SK-N-SH (cell line): ENCODE measurements around the gene TYMS. TPM values are rescaled to one million over a fixed set of nuclear protein-coding genes. Genes with fewer than 3 reads are reported as not detected.

Experiments used
- CTCF ChIA-PET: fragments of 300-600, 350-600 bp; formaldehyde crosslinking; extraction: SDS; loops from one replicate; lab custom pipeline; 2021; lab: Yijun Ruan, JAX
- POLR2A ChIA-PET: fragments of 350-600 bp; sonication (Branson Sonifier 250); formaldehyde crosslinking; extraction: SDS; loops from one replicate; lab custom pipeline; 2020; ENCODE audit warnings: antibody characterized with exemption, inconsistent platforms; lab: Yijun Ruan, JAX
- DNase-seq: peaks from one replicate; pipeline ENCODE4 v3.0.0; 2012
- H2AFZ ChIP-seq: fragments of 200-600 bp; sonication (generic); 2 replicates; pipeline ENCODE4 v1.8.1; 2016; ENCODE audit warnings: antibody characterized with exemption, mild to moderate bottlenecking, low read depth
- H3F3A ChIP-seq: fragments of 200-600 bp; sonication (generic); replicated peaks from 2 replicates; pipeline ENCODE3; 2016; ENCODE audit warnings: antibody characterized with exemption, mild to moderate bottlenecking; ENCODE audit not compliant: insufficient read depth
- H3K27ac ChIP-seq, 2 experiments: fragments of 200-500 bp in 1 of 2; fragments of 200-600 bp in 1 of 2; sonication (Bioruptor generic) in 1 of 2; sonication (generic), shearing (Covaris generic) in 1 of 2; 2 replicates each; pipeline versions ENCODE4 v1.5.1 to v1.6.1; 2014 to 2016; ENCODE audit warnings: low read depth in 2 of 2, inconsistent platforms in 1 of 2, low read length in 1 of 2, mild to moderate bottlenecking in 1 of 2, mixed read lengths in 1 of 2
- H3K27me3 ChIP-seq: fragments of 200-600 bp; sonication (generic), shearing (Covaris generic); 2 replicates; pipeline ENCODE4 v1.6.1; 2016; ENCODE audit warnings: mixed run types; ENCODE audit not compliant: insufficient read depth
- H3K36me3 ChIP-seq, 2 experiments: fragments of 200-500 bp in 1 of 2; fragments of 200-600 bp in 1 of 2; sonication (Bioruptor generic) in 1 of 2; sonication (generic) in 1 of 2; replicated peaks in 1 of 2; 2 replicates each; pipeline versions ENCODE3 to v1.5.1; 2014 to 2016; ENCODE audit warnings: low read length in 1 of 2, mild to moderate bottlenecking in 1 of 2; ENCODE audit not compliant: insufficient read depth in 2 of 2, control insufficient read depth in 1 of 2
- H3K4me1 ChIP-seq, 2 experiments: fragments of 200-500 bp in 1 of 2; fragments of 200-600 bp in 1 of 2; sonication (Bioruptor generic) in 1 of 2; sonication (generic), shearing (Covaris generic) in 1 of 2; 2 replicates each; pipeline versions ENCODE4 v1.5.1 to v1.6.1; 2014 to 2016; ENCODE audit warnings: low read depth in 1 of 2, low read length in 1 of 2, mixed run types in 1 of 2; ENCODE audit not compliant: insufficient read depth in 2 of 2, control insufficient read depth in 1 of 2
- H3K4me2 ChIP-seq: fragments of 200-600 bp; sonication (generic), shearing (Covaris generic); 2 replicates; pipeline ENCODE4 v1.6.1; 2017; ENCODE audit warnings: mixed run types
- H3K4me3 ChIP-seq, 2 experiments: fragments of 200-500 bp in 1 of 2; fragments of 200-600 bp in 1 of 2; sonication (Bioruptor generic) in 1 of 2; sonication (generic), shearing (Covaris generic) in 1 of 2; 2 replicates each; pipeline versions ENCODE4 v1.5.1 to v1.8.1; 2014 to 2016; ENCODE audit warnings: low read depth in 2 of 2, inconsistent platforms in 1 of 2, low read length in 1 of 2, mild to moderate bottlenecking in 1 of 2, mixed read lengths in 1 of 2, moderate library complexity in 1 of 2
- H3K79me2 ChIP-seq: fragments of 200-600 bp; sonication (generic); 2 replicates; pipeline ENCODE4 v1.8.1; 2017; ENCODE audit warnings: mild to moderate bottlenecking; ENCODE audit not compliant: insufficient read depth
- H3K9ac ChIP-seq: fragments of 200-600 bp; sonication (generic); 2 replicates; pipeline ENCODE4 v1.6.1; 2017; ENCODE audit warnings: mixed run types
- H3K9me2 ChIP-seq: fragments of 200-600 bp; sonication (generic); 2 replicates; pipeline ENCODE4 v1.6.1; 2017; ENCODE audit warnings: mixed run types
- H3K9me3 ChIP-seq: fragments of 200-600 bp; sonication (generic); 2 replicates; pipeline ENCODE4 v1.6.1; 2017; ENCODE audit warnings: mixed run types, mild to moderate bottlenecking, moderate library complexity
- H4K20me1 ChIP-seq: fragments of 200-600 bp; sonication (generic); 2 replicates; pipeline ENCODE4 v1.6.1; 2017; ENCODE audit warnings: mild to moderate bottlenecking, mixed run types; ENCODE audit not compliant: insufficient read depth
- CHD2 ChIP-seq: fragments of 150-350 bp; IDR thresholded peaks from 2 replicates; pipeline ENCODE4 v1.6.1; 2018; ENCODE audit warnings: low read length; ENCODE audit not compliant: partially characterized antibody
- CTCF ChIP-seq: fragments of 200-600 bp; sonication (generic); IDR thresholded peaks from 2 replicates; pipeline ENCODE4 v1.6.1; 2017; ENCODE audit warnings: antibody characterized with exemption, mild to moderate bottlenecking, moderate library complexity
- EP300 ChIP-seq, 2 experiments: IDR thresholded peaks; 2 replicates each; pipeline versions ENCODE4 v1.4.0 to v1.6.1; 2012; ENCODE audit warnings: borderline replicate concordance in 1 of 2, low read depth in 1 of 2, low read length in 1 of 2
- FOXM1 ChIP-seq: IDR thresholded peaks from 2 replicates; pipeline ENCODE4 v1.4.0; 2012; ENCODE audit warnings: low read depth, mild to moderate bottlenecking
- GABPA ChIP-seq: IDR thresholded peaks from 2 replicates; pipeline ENCODE4 v1.4.0; 2012; ENCODE audit warnings: low read depth, mild to moderate bottlenecking
- NFIC ChIP-seq: IDR thresholded peaks from 2 replicates; pipeline ENCODE4 v1.4.0; 2012; ENCODE audit warnings: borderline replicate concordance
- RAD21 ChIP-seq: IDR thresholded peaks from 2 replicates; pipeline ENCODE4 v1.6.1; 2012; ENCODE audit warnings: mild to moderate bottlenecking, low read length
- RFX5 ChIP-seq: IDR thresholded peaks from 2 replicates; pipeline ENCODE4 v1.6.1; 2012; ENCODE audit warnings: mild to moderate bottlenecking, improper control_type of control experiment, low read length
- TEAD4 ChIP-seq: IDR thresholded peaks from 2 replicates; pipeline ENCODE4 v1.4.0; 2012; ENCODE audit warnings: mild to moderate bottlenecking, borderline replicate concordance; ENCODE audit not compliant: insufficient read depth
- WGBS: methylation state at CpG from one replicate; pipeline ENCODE4 v1.1.6; 2017; ENCODE audit warnings: low lambda C conversion rate; 5-methylcytosine and 5-hydroxymethylcytosine counted together
- polyA plus RNA-seq, 3 experiments: library from polyadenylated mRNA; depleted of rRNA; stranded (reverse); fragments of >200 nt; gene quantifications; 2 replicates each; pipeline ENCODE4 v1.2.3, GENCODE V29; 2012
- TF ChIP-seq, protein P1 (sequence below): IDR thresholded peaks from 2 replicates; pipeline ENCODE4 v1.6.1; 2012; ENCODE audit warnings: mild to moderate bottlenecking, low read depth, low read length, moderate library complexity

The TYMS gene
- polyA plus RNA-seq, 1 of the 3 experiments (the other 2 are of a cell fraction), result 101 TPM

GRCh38 chr18:641224-641623 is 16.2 kb upstream of the TYMS start:
- Histone ChIP-seq H3K36me3 (no peaks in the 10 kb centered on the region), H3K9me3 (no peaks in the 10 kb centered on the region), H3K27ac (no peak overlapping the region), H3K9me2 (no peaks in the 10 kb centered on the region), H3F3A (no peaks in the 10 kb centered on the region), H4K20me1 (no peaks in the 10 kb centered on the region), H3K4me2 (no peak overlapping the region), H3K4me3 (no peak overlapping the region), H2AFZ (no peak overlapping the region), H3K9ac (no peak overlapping the region), H3K27me3 (no peaks in the 10 kb centered on the region), H3K79me2 (no peaks in the 10 kb centered on the region), H3K4me1 (no peaks in the 10 kb centered on the region)
- CTCF ChIA-PET, result interaction anchor here (1.4 to 2.6 kb wide), 3 partner anchors 15 to 189 kb away, joined by 5 to 12 read pairs (median 6); no protein-coding TSS in a partner anchor
- POLR2A ChIA-PET, result no interaction called here
- no peak for DNase-seq
- TF ChIP-seq, protein P1, sequence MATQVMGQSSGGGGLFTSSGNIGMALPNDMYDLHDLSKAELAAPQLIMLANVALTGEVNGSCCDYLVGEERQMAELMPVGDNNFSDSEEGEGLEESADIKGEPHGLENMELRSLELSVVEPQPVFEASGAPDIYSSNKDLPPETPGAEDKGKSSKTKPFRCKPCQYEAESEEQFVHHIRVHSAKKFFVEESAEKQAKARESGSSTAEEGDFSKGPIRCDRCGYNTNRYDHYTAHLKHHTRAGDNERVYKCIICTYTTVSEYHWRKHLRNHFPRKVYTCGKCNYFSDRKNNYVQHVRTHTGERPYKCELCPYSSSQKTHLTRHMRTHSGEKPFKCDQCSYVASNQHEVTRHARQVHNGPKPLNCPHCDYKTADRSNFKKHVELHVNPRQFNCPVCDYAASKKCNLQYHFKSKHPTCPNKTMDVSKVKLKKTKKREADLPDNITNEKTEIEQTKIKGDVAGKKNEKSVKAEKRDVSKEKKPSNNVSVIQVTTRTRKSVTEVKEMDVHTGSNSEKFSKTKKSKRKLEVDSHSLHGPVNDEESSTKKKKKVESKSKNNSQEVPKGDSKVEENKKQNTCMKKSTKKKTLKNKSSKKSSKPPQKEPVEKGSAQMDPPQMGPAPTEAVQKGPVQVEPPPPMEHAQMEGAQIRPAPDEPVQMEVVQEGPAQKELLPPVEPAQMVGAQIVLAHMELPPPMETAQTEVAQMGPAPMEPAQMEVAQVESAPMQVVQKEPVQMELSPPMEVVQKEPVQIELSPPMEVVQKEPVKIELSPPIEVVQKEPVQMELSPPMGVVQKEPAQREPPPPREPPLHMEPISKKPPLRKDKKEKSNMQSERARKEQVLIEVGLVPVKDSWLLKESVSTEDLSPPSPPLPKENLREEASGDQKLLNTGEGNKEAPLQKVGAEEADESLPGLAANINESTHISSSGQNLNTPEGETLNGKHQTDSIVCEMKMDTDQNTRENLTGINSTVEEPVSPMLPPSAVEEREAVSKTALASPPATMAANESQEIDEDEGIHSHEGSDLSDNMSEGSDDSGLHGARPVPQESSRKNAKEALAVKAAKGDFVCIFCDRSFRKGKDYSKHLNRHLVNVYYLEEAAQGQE, result no peak
- TF ChIP-seq GABPA (no peak), RFX5 (no peak), NFIC (no peak), EP300 (IDR thresholded peaks at IDR 0.05; ENCODE audit: borderline replicate concordance in 1 of 2, low read depth in 1 of 2, low read length in 1 of 2) (no peak), CHD2 (no peak), RAD21 (no peak), TEAD4 (no peak), CTCF (no peak)
- 82% methylated on average over 6 of the region's 6 CpGs for WGBS

GRCh38 chr18:644395-645004 is 13.0 kb upstream of the TYMS start:
- H3K4me2 ChIP-seq, result no peak overlapping the region
- DNase-seq, result no peak

More at GRCh38 chr18:644395-645004, 13.0 kb upstream of the TYMS start:
- H3K9me3 ChIP-seq, result no peaks in the 10 kb centered on the region
- H2AFZ ChIP-seq, result no peak overlapping the region
- ChIA-PET CTCF (interaction anchor here (1.1 to 1.9 kb wide), 3 partner anchors 13 to 28 kb away, joined by 3 to 5 read pairs (median 4); no protein-coding TSS in a partner anchor), POLR2A (no interaction called here)
- no peak overlapping the region for H3K4me3 ChIP-seq
- H3K27me3 ChIP-seq, result no peaks in the 10 kb centered on the region
- H4K20me1 ChIP-seq, result no peaks in the 10 kb centered on the region
- H3K36me3 ChIP-seq, result no peaks in the 10 kb centered on the region
- WGBS, result 40% methylated on average over 2 of the region's 2 CpGs
- 0 out of 2 replicates have a peak, but pooled peaks have one; percentile 8 for TF ChIP-seq CTCF
- no peak for TF ChIP-seq FOXM1
- H3K27ac ChIP-seq, result no peak overlapping the region
- H3K4me1 ChIP-seq, result no peaks in the 10 kb centered on the region
- H3K9ac ChIP-seq, result no peak overlapping the region
- H3F3A ChIP-seq, result no peaks in the 10 kb centered on the region
- H3K79me2 ChIP-seq, result no peaks in the 10 kb centered on the region
- no peaks in the 10 kb centered on the region for H3K9me2 ChIP-seq
